ENCODE measurements around the gene ITGB6.

DNA sequence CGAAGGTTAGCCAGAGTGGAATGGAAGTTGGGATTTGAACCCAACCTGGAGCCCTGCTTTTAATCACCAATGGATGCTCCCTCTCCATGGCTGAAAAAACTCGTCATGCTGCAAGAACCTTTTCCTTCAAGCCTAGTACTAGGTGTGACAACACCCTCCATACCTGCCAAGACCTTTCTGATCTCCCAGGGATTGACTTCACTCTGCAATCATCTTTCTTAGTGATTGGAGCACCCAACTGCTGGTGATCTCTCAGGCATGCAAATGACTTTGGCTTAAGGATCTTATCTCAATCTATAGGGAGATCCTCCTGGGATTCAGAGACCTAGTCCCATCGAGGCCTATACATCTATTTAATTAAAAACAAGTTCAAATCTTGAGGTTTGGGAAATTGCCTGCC lies 23.5 kb upstream of the ITGB6 start:
- TF ChIP-seq, protein P1, sequence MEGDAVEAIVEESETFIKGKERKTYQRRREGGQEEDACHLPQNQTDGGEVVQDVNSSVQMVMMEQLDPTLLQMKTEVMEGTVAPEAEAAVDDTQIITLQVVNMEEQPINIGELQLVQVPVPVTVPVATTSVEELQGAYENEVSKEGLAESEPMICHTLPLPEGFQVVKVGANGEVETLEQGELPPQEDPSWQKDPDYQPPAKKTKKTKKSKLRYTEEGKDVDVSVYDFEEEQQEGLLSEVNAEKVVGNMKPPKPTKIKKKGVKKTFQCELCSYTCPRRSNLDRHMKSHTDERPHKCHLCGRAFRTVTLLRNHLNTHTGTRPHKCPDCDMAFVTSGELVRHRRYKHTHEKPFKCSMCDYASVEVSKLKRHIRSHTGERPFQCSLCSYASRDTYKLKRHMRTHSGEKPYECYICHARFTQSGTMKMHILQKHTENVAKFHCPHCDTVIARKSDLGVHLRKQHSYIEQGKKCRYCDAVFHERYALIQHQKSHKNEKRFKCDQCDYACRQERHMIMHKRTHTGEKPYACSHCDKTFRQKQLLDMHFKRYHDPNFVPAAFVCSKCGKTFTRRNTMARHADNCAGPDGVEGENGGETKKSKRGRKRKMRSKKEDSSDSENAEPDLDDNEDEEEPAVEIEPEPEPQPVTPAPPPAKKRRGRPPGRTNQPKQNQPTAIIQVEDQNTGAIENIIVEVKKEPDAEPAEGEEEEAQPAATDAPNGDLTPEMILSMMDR (IDR thresholded peaks at IDR 0.05): no peak
- TF ChIP-seq EP300 (IDR thresholded peaks at IDR 0.05): no peak
